ENCODE measurements around the gene UNC80.

The UNC80 gene

DNA sequence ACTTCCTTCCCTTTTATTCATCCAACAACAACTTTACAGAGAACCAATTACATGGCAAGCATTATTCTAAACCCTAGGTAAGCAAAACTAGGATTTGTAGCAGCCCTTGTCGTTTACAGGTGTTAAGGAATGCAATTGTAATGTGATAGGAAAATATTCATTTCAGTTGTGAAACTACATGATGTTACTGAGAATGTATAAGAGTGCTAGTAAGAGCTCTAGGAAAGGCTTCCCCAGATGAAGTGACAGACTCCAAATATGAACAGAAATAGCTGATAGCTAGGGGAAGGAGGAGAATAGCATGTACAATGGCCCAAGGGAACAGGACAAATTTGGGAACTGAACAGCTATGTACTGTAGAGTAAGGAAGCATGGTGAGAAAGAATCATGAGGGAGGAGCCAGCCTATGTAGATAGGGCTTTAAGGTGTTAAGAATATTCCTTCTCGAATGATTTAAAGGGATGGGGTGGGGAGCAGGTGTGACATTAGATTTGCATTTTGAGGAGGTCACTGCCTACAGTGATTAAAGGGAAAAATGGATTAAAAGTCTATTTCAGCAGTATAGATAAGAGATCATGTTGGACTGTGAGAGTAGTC lies 262.6 kb downstream of the UNC80 start:
- DNase-seq = no peak

DNA sequence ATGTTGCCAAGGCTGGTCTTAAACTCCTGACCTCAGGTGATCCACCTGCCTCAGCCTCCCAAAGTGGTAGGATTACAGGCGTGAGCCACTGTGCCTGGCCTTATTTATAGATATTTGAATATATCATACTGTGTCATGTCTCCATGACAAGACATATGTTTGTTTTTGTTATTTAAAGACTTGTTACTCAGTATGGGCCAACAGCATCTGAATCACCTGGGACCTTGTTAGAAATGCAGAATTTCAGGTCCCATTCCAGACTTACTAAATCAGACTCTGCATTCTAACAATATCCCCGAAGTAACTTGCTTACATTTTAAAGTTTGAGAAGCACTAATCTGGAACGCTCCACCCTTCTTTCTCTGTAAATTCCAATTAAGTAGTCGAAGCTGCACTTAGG lies 264.0 kb downstream of the UNC80 start:
- DNase-seq = no peak

DNA sequence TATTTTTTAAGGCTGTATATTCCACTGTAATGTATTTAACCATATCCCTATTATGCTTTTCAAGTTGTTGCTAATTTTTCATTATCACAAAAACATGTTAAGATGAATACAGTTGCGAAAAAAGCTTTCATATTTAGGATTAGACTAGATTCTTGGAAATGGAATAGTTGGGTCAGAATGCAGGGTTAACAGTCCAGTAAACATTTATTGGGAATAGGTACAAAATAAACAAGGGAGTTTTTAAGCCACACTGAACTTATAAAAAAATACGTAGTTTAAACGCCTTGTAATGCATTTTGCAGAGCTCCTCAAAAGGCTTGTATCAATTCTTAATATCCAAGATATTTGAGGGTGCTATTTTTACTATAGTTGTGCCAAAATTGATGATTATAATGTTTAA lies 266.4 kb downstream of the UNC80 start:
- no peak for DNase-seq

- no peak for DNase-seq
Observed at GRCh38 chr2:210046851-210047500, 275.3 kb downstream of the UNC80 start.

Measured in NK-92 treated with Interleukin-12 subunit alpha and Interleukin-12 subunit beta, amount 100 ng/mL, for 24 hours (cell line).